ENCODE measurements around the gene ZSCAN9.

The ZSCAN9 gene

GRCh38 chr6:28225056-28225834 lies at the start of gene ZSCAN9:
TSS of gene ZSCAN9 (plus strand) at chr6:28225275. CDS start at chr6:28227085, 1,810 bp downstream.
- peak; percentile 54 for DNase-seq

- no peak for DNase-seq
Measured at GRCh38 chr6:28176373-28176772, 48.7 kb upstream of the ZSCAN9 start.

GRCh38 chr6:28182255-28182654 lies 42.8 kb upstream of the ZSCAN9 start:
- no peak for DNase-seq

GRCh38 chr6:28188111-28188979 lies 36.7 kb upstream of the ZSCAN9 start:
- DNase-seq: no peak

- DNase-seq: no peak
Measured at GRCh38 chr6:28200020-28200419, 25.1 kb upstream of the ZSCAN9 start.

- DNase-seq: no peak
Measured at GRCh38 chr6:28203201-28203600, 21.9 kb upstream of the ZSCAN9 start.

GRCh38 chr6:28205879-28206278 lies 19.2 kb upstream of the ZSCAN9 start:
- no peak for DNase-seq

- DNase-seq: no peak
Measured at GRCh38 chr6:28206527-28206926, 18.5 kb upstream of the ZSCAN9 start.

- no peak for DNase-seq
Measured at GRCh38 chr6:28206928-28207509, 18.1 kb upstream of the ZSCAN9 start.

GRCh38 chr6:28207510-28208110 lies 17.5 kb upstream of the ZSCAN9 start:
- DNase-seq: no peak

GRCh38 chr6:28208111-28208659 lies 16.9 kb upstream of the ZSCAN9 start:
- no peak for DNase-seq

GRCh38 chr6:28209753-28210535 lies 15.1 kb upstream of the ZSCAN9 start:
- DNase-seq: no peak

GRCh38 chr6:28211840-28212509 lies 13.1 kb upstream of the ZSCAN9 start:
- DNase-seq: no peak

- DNase-seq: peak; percentile 66
Measured at GRCh38 chr6:28212510-28213212, 12.4 kb upstream of the ZSCAN9 start.

- no peak for DNase-seq
Measured at GRCh38 chr6:28213213-28213523, 11.9 kb upstream of the ZSCAN9 start.

GRCh38 chr6:28215425-28215824 lies 9.7 kb upstream of the ZSCAN9 start:
- no peak for DNase-seq

GRCh38 chr6:28217890-28218289 lies 7.2 kb upstream of the ZSCAN9 start:
- DNase-seq: no peak

- DNase-seq: peak; percentile 50
Measured at GRCh38 chr6:28218312-28219248, 6.5 kb upstream of the ZSCAN9 start.

GRCh38 chr6:28220257-28221133 lies 4.6 kb upstream of the ZSCAN9 start:
- DNase-seq: no peak

Data from activated CD4-positive, CD25-positive, alpha-beta regulatory T cell treated with anti-CD3 and anti-CD28 coated beads, Interleukin-2, amount 50 U/mL, for 72 hours (primary cell).